HG03064 (cell line): ENCODE data around the gene NDUFB6.
"Not testable (repeated sequence)": the region's sequence is repeated elsewhere in the genome, so short reads cannot be mapped to it uniquely, and the experiment has no call there.

ENCODE experiments used
- ATAC-seq: cut with Tn5 transposase; IDR thresholded peaks from one replicate; pipeline ENCODE4 v1.9.1; 2021; ENCODE audit warnings: low read depth; ENCODE audit not compliant: unreplicated experiment

The NDUFB6 gene

DNA sequence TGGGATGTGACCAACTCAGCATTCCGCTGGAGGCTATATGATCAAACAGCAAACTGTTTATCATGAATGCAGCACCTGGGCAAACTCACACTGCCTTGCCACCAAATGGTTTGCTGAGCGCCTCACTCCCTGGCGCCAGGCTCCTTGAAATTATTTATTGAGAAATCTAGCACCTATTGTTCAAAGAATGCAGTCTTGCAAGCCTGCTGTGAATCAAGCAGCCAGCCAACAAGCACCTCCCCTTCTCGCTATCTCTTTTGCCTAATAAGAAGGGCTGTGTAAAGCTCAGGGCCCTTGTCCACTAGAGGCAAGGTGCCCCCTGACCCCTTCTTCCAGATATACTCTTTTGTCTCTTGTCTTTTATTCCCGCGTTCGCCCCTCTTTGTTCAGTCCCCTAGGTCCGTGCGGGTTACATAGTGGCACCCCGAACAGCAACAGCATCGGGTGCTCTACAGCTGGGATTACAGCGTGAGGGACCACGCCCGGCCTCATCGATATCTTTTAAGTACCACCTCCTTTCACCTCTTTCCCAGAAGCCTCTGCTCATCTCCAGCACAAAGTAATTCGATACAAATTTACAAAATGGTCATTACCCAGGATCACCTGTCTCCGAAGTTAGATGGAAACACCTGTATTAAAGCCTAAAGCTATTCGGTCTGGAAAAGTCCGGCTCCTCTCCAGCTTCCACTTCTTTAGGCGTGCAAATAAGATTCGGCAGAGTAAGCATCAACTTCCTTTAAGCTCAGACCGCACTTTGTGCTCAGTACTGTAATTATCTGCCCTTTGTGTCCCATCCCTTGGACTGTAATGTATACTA lies 47.9 kb downstream of the NDUFB6 start:
- peak; percentile 10 for ATAC-seq

DNA sequence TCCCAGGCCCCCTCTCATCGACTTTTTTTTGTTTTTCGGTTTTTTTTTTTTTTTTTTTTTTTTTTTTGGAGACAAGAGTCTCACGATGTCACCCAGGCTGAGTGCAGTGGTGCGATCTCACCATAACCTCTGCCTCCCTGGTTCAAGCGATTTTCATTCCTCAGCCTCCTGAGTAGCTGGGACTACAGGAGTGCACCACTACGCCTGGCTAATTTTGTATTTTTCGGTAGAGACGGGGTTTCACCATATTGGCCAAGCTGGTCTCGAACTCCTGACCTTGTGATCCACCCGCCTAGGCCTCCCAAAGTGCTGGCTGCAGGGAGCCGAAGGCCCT lies 48.4 kb downstream of the NDUFB6 start:
- ATAC-seq, result not testable (repeated sequence)

DNA sequence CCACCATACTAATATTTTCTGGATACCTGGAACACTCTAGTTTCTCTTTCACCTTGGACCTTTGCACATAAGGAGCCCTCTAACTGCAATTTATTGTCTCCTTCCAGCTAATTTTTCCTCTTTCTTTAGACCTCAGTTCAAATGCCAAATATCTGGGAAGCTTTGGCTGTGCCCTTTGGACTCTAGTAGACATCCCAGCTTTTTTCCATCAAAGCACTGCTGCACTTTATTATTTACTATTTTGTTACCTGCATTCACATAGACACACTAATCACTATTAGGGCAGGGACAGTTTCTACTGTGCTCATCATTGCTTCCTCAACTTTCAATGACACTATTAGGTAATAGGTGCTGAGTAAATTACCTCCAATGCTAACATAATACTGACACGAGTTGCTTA lies 49.0 kb downstream of the NDUFB6 start:
- ATAC-seq, result no peak

DNA sequence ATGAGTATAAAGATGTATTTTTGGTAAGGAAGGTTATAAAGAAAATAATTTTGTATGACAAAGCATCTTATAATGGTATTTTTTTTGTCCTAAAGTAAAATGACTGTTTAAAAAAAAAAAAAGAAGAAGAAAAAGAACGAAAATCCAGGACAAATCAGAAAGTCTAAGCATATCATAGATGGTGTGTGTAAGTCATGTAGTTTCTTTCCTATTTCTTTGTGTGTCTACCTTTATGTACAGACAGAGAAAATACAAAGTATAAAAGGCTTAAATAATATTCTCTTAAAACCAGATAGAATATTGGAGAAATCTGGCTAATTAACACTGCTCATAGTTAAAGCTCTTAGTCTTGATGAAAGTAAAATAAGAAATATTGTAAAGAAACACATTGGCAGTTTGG lies 54.7 kb downstream of the NDUFB6 start:
- ATAC-seq, result no peak

DNA sequence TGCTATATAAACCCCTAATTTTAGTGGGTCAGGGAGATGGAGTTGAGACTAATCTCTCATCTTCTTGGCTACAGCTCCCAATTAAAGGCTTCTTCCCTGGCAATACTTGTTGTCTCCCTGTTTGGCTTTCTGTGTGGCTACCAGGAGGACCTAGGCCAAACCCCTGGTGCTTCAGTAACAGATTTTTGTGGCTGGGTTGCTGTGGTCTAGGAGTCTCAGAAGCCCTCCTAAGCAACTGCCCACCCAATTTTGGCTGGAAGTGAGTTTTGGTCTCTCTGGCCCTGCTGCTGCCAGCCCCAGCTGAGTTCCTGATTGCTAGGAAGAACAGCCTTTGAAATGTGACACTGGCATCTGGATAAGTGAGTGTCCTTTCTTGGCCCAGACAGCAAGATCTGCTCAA lies 56.7 kb downstream of the NDUFB6 start:
- ATAC-seq, result no peak

DNA sequence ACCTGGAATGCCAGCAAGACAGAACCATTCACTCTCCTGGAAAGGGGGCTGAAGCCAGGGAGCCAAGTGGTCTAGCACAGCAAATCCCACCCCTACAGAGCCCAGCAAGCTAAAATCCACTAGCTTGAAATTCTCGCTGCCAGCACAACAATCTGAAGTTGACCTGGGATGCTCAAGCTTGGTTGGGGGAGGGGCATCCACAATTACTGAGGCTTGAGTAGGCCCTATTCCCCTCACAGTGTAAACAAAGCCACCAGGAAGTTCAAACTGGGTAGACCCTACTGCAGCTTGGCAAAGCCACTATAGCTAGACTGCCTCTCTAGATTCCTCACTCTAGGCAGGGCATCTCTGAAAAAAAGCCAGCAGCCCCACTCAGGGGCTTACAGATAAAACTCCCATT lies 64.2 kb downstream of the NDUFB6 start:
- no peak for ATAC-seq

DNA sequence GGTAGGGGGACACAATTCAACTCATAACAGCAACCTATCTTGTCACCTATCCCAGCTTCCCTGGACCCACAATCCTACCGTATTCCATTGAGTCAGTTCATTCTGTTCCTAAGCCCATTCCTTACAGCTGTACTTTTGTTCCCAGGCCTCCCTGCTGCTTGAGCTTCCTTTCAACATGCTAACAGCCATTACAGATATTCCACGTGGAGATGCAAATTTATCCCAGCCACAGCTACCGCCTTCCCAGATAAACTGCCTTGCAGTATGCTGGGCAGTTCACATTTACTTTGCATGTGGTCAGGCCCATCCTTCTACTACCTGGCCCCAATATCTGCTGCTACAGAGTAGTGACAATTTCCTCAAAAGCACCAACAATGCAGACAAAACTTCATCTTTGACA lies 70.0 kb downstream of the NDUFB6 start:
- ATAC-seq, result no peak
